ENCODE data around the gene PSME3IP1.

PSME3IP1 gene

DNA sequence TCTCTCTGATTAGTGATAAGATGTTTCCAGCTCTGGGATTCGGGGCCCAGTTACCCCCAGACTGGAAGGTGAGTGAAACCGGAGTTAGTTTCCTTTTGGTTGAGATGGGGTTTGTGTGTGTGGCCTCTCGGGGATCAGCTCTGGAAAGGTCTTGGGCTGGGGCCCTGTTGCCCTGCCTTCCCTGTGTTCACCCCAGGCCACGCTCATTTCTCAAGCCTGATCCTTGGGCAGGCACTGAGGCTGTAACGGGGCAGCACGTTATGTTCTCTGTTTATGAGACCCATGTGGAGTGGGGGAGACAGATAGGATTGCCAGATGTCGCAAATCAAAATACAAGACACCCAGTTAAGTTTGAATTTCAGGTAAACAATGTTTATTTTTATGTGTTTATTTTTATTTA lies 58.0 kb downstream of the PSME3IP1 start:
- H3K9ac ChIP-seq (ENCODE audit: low read depth in 1 of 2, low read length in 2 of 2), result no peak overlapping the region

DNA sequence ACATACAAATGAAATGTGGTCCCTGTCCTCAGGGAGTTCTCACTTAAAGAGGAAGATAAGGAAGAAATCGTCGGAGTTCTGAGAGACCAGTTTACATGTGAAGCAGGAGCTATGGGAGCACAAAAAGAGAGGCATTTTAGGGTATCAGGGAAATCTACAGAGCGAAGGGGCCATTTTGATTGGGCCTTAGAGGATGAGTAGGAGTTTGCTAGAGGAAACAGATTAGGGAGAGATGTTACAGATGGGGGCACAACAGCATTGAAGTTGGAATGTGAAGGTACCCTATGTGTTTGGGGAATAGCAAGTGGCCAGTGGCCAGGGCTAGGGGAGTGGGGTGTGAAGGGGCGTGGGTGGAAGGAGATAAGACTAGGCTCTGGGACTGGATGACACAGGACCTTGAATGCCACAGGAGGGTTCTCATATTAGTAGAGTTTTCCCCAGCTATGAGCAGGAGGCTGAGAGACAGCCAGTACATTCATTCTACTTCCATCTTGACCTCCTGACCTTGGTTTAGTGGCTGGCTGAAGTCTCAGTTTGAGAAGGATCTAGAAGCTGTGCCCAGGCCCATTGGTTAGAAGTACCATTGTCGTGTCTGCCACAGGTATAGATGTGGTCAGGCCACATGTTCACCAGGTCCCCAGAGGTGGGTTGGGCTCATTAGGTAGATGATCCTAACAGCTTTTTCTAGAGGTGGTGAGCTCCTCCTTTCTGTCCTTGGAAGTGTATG lies 58.6 kb downstream of the PSME3IP1 start:
- Histone ChIP-seq H3K9me3 (ENCODE audit: control insufficient read depth in 1 of 2, low read length in 2 of 2) (no peaks in the 10 kb centered on the region), H3K27ac (ENCODE audit: low read depth, low read length) (no peak overlapping the region), H3K27me3 (ENCODE audit: control insufficient read depth in 1 of 2, insufficient read depth in 2 of 2, low read length in 2 of 2) (no peaks in the 10 kb centered on the region), H3K9ac (ENCODE audit: low read depth in 1 of 2, low read length in 2 of 2) (no peak overlapping the region), H3K36me3 (ENCODE audit: control insufficient read depth in 1 of 2, insufficient read depth in 2 of 2, low read length in 2 of 2) (peaks cover 0 to under 1% of the 10 kb centered on the region in 2 donors), H3K4me1 (ENCODE audit: control insufficient read depth in 1 of 2, insufficient read depth in 2 of 2, low read length in 2 of 2) (peaks cover 8 to 11% of the 10 kb centered on the region in 2 donors), H3K4me3 (ENCODE audit: low read depth in 1 of 2, low read length in 2 of 2) (no peak overlapping the region)

More for the DNA sequence above, 58.0 kb downstream of the PSME3IP1 start:
- H3K36me3 ChIP-seq (ENCODE audit: control insufficient read depth in 1 of 2, insufficient read depth in 2 of 2, low read length in 2 of 2), result no peaks in the 10 kb centered on the region
- H3K9me3 ChIP-seq (ENCODE audit: control insufficient read depth in 1 of 2, low read length in 2 of 2), result no peaks in the 10 kb centered on the region
- no peak overlapping the region for H3K4me3 ChIP-seq (ENCODE audit: low read depth in 1 of 2, low read length in 2 of 2)
- no peaks in the 10 kb centered on the region for H3K27me3 ChIP-seq (ENCODE audit: control insufficient read depth in 1 of 2, insufficient read depth in 2 of 2, low read length in 2 of 2)
- peaks cover 12 to 14% of the 10 kb centered on the region in 2 donors for H3K4me1 ChIP-seq (ENCODE audit: control insufficient read depth in 1 of 2, insufficient read depth in 2 of 2, low read length in 2 of 2)
- no peak overlapping the region for H3K27ac ChIP-seq (ENCODE audit: low read depth, low read length)

DNA sequence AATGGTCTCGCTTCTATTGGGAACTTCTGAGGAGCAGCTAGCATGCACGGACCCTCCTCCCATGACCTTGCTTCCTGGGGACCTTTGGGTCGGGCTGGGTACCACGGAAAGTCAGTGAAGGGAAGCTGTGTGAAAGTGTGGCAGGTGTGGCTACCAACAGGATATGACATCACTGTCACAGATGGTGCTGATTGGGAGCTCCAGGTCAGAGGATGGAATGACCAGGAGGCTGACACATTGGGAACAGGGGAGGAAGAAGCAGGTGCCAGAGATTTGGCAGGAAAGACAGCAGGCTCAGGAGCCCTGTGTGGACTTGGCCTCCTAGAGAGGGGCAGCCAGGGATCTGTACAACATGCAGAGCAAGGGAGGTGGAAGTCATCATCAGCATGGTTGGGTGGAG lies 59.4 kb downstream of the PSME3IP1 start:
- Histone ChIP-seq H3K4me3 (ENCODE audit: low read depth in 1 of 2, low read length in 2 of 2) (no peak overlapping the region), H3K36me3 (ENCODE audit: control insufficient read depth in 1 of 2, insufficient read depth in 2 of 2, low read length in 2 of 2) (peaks cover 0 to 7% of the 10 kb centered on the region in 2 donors), H3K9me3 (ENCODE audit: control insufficient read depth in 1 of 2, low read length in 2 of 2) (no peaks in the 10 kb centered on the region), H3K4me1 (ENCODE audit: control insufficient read depth in 1 of 2, insufficient read depth in 2 of 2, low read length in 2 of 2) (peaks cover 0 to 3% of the 10 kb centered on the region in 2 donors), H3K9ac (ENCODE audit: low read depth in 1 of 2, low read length in 2 of 2) (no peak overlapping the region), H3K27me3 (ENCODE audit: control insufficient read depth in 1 of 2, insufficient read depth in 2 of 2, low read length in 2 of 2) (no peaks in the 10 kb centered on the region), H3K27ac (ENCODE audit: low read depth, low read length) (no peak overlapping the region)

DNA sequence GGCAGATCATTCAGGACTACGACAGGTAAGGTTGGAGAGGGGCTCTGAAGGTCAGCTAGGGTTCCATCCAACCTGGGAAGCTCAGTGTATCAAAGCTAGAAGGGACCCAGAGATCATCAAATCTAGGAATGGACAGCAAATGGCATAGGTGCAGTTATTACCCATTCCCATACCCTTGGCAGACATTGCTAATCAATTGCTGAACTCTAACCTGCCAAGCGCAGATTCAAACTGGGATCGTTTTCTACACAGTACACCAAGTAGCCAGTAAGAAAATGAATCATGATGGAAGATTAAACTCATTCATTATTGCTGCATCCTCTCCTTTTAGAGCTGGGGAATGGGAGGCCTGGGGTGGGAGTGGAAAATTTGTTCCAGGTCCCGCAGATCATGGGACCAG lies 59.9 kb downstream of the PSME3IP1 start:
- Histone ChIP-seq H3K4me1 (ENCODE audit: control insufficient read depth in 1 of 2, insufficient read depth in 2 of 2, low read length in 2 of 2) (no peaks in the 10 kb centered on the region), H3K27ac (ENCODE audit: low read depth, low read length) (no peak overlapping the region), H3K4me3 (ENCODE audit: low read depth in 1 of 2, low read length in 2 of 2) (no peak overlapping the region), H3K9ac (ENCODE audit: low read depth in 1 of 2, low read length in 2 of 2) (no peak overlapping the region), H3K27me3 (ENCODE audit: control insufficient read depth in 1 of 2, insufficient read depth in 2 of 2, low read length in 2 of 2) (no peaks in the 10 kb centered on the region), H3K9me3 (ENCODE audit: control insufficient read depth in 1 of 2, low read length in 2 of 2) (no peaks in the 10 kb centered on the region), H3K36me3 (ENCODE audit: control insufficient read depth in 1 of 2, insufficient read depth in 2 of 2, low read length in 2 of 2) (peaks cover 0 to 7% of the 10 kb centered on the region in 2 donors)

DNA sequence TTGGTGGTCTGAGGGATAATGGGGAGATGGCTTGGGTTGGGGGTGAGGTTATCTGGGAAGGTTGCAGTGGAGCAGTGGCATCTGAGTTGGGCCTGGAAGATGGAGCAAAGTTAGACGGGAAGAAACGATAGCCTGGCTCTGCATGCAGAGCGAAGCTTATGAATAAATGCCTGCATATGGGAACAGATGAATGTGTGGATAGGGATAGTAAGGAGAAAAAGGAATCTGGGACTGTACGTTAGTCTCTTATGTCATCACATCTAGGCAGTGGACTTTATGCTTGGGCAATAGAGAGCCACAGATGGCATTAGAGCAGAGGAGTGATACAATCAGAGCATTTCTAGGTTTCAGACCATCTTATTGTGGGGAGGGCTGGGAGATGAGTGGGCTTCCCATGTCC lies 60.5 kb downstream of the PSME3IP1 start:
- Histone ChIP-seq H3K27ac (ENCODE audit: low read depth, low read length) (no peak overlapping the region), H3K36me3 (ENCODE audit: control insufficient read depth in 1 of 2, insufficient read depth in 2 of 2, low read length in 2 of 2) (peaks cover 0 to 7% of the 10 kb centered on the region in 2 donors), H3K9me3 (ENCODE audit: control insufficient read depth in 1 of 2, low read length in 2 of 2) (no peaks in the 10 kb centered on the region), H3K4me3 (ENCODE audit: low read depth in 1 of 2, low read length in 2 of 2) (no peak overlapping the region), H3K4me1 (ENCODE audit: control insufficient read depth in 1 of 2, insufficient read depth in 2 of 2, low read length in 2 of 2) (no peaks in the 10 kb centered on the region), H3K27me3 (ENCODE audit: control insufficient read depth in 1 of 2, insufficient read depth in 2 of 2, low read length in 2 of 2) (no peaks in the 10 kb centered on the region), H3K9ac (ENCODE audit: low read depth in 1 of 2, low read length in 2 of 2) (no peak overlapping the region)

DNA sequence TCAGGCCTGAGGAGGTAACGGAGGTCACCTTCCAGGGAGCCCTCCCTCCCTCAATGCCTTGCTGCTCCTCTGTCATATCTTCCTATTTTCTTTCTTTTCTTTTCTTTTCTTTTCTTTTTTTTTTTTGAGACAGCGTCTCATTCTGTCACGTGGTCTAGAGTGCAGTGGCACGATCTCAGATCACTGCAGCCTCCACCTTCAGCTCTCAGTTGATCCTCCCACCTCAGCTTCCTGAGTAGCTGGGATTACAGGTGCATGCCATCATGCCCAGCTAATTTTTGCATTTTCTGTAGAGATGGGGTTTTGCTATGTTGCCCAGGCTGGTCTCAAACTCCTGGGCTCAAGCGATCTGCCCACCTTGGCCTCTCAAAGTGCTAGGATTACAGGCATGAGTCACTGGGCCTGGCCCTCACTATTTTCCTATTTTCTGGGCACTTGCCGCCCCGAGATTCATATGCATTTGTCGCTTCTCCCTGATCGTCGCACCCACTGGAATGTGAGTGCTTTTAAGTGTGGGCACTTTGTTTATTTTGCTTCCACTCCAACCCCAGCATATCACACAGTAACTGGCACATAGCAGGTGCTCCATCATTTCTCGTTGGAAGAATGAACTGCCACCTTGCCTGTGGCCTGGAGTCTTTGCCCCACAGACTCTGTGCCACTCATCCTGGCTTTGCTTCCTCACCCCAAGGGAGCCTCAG lies 61.7 kb downstream of the PSME3IP1 start:
- Histone ChIP-seq H3K4me3 (ENCODE audit: low read depth in 1 of 2, low read length in 2 of 2) (no peak overlapping the region), H3K9ac (ENCODE audit: low read depth in 1 of 2, low read length in 2 of 2) (no peak overlapping the region), H3K36me3 (ENCODE audit: control insufficient read depth in 1 of 2, insufficient read depth in 2 of 2, low read length in 2 of 2) (peaks cover 0 to 11% of the 10 kb centered on the region in 2 donors), H3K27me3 (ENCODE audit: control insufficient read depth in 1 of 2, insufficient read depth in 2 of 2, low read length in 2 of 2) (no peaks in the 10 kb centered on the region), H3K27ac (ENCODE audit: low read depth, low read length) (no peak overlapping the region), H3K4me1 (ENCODE audit: control insufficient read depth in 1 of 2, insufficient read depth in 2 of 2, low read length in 2 of 2) (no peaks in the 10 kb centered on the region), H3K9me3 (ENCODE audit: control insufficient read depth in 1 of 2, low read length in 2 of 2) (no peaks in the 10 kb centered on the region)

DNA sequence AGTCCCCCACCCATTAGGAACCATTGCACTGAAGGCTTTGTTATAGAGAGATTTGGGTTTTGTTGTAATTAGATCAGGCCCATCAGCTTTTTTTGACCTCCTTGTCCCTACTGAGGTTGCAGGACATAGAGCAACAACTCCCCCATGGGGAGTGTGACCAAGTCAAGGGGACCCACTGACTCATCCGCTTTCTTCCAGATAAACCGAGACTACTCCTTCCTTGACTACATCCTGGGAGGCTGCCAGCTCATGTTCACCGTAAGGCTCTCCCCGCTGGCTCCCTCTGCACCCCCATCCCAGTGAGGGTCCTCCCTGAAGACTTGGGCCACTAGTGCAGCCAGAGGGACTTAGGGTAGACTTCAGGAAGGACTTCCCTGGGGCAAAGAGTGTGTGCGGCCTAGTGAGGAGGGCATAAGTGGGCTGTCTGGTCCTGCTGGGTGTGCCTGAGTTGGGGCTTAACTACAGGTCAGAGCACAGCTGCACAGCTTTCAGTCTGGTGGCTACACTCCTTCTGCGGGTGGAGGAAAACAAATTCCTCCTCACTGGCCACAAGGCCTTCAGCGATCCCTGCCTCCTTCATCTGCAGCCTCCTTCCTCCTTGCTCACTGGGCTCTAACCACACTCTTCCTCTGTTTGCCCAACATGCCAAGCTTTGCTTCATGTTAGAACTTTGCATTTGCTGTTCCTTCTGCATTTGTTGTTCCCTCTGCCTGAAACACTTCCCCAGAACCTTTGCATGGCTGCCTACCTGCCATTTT lies 62.4 kb downstream of the PSME3IP1 start:
- Histone ChIP-seq H3K9me3 (ENCODE audit: control insufficient read depth in 1 of 2, low read length in 2 of 2) (no peaks in the 10 kb centered on the region), H3K36me3 (ENCODE audit: control insufficient read depth in 1 of 2, insufficient read depth in 2 of 2, low read length in 2 of 2) (peaks cover 0 to 12% of the 10 kb centered on the region in 2 donors), H3K27me3 (ENCODE audit: control insufficient read depth in 1 of 2, insufficient read depth in 2 of 2, low read length in 2 of 2) (no peaks in the 10 kb centered on the region), H3K9ac (ENCODE audit: low read depth in 1 of 2, low read length in 2 of 2) (no peak overlapping the region), H3K4me3 (ENCODE audit: low read depth in 1 of 2, low read length in 2 of 2) (no peak overlapping the region), H3K4me1 (ENCODE audit: control insufficient read depth in 1 of 2, insufficient read depth in 2 of 2, low read length in 2 of 2) (no peaks in the 10 kb centered on the region), H3K27ac (ENCODE audit: low read depth, low read length) (no peak overlapping the region)

DNA sequence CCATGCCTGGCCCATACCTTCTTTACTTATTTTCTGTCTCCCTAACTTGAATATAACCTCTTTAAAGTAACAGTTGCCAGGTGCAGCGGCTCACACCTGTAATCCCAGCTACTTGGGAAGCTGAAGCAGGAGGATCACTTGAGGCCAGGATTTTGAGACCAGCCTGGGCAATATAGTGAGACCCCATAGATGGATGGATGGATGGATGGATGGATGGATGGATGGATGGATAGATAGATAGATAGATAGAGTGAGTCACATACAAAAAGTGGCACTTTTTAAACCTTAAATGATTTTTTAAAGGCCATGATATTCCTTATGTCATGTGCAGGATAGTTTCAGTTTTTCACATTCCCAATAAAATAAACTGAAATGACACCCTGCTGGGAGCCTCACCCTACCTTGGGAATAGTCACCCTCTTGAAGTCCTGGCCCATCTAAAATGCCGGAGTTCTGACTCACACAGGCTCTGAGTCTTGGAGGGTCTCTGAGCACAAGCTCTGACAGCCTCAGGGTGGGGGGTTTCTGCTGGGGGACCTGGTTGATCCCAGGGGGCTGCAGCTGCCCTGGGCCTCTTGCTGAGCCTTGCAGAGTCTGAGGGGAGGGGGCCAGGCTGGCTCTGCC lies 67.3 kb downstream of the PSME3IP1 start:
- no peaks in the 10 kb centered on the region for H3K9me3 ChIP-seq (ENCODE audit: control insufficient read depth in 1 of 2, low read length in 2 of 2)
- no peak overlapping the region for H3K27ac ChIP-seq (ENCODE audit: low read depth, low read length)
- H3K27me3 ChIP-seq (ENCODE audit: control insufficient read depth in 1 of 2, insufficient read depth in 2 of 2, low read length in 2 of 2), result no peaks in the 10 kb centered on the region
- no peak overlapping the region for H3K9ac ChIP-seq (ENCODE audit: low read depth in 1 of 2, low read length in 2 of 2)
- no peaks in the 10 kb centered on the region for H3K4me1 ChIP-seq (ENCODE audit: control insufficient read depth in 1 of 2, insufficient read depth in 2 of 2, low read length in 2 of 2)
- H3K4me3 ChIP-seq (ENCODE audit: low read depth in 1 of 2, low read length in 2 of 2), result no peak overlapping the region
- peaks cover 0 to 14% of the 10 kb centered on the region in 2 donors for H3K36me3 ChIP-seq (ENCODE audit: control insufficient read depth in 1 of 2, insufficient read depth in 2 of 2, low read length in 2 of 2)

DNA sequence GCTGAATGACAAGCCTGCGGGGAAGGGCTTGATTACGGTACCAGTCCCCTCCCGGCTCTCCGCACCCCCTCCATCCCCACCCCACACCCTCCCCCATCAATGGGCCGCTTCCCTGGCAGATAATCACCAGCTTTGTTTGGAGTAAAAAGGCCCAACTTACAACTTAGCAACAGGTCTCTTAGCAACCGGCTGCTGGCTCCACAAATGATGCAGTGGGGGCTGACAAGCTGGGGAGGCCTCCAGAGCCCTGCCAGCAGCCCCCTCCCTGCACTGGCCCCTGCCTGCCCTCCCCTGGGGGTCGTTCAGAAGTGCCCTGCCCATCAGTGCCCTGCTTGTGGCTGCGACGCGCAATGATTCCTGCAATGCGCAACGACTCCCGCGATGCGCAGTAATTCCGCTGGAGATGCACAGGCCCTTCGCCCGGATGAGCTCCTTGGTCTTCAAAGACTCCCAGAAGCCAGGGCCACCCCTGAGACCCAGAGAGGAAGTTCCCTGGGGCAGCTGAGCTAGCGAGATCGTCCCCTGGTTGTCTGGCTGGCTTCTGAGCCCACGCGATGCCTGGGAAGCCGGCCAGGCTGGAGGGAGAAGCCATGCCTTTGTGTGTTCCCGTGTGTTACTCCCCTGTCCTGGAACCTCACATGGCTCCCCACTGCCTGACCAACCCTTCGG lies 70.2 kb downstream of the PSME3IP1 start:
- no peaks in the 10 kb centered on the region for H3K4me1 ChIP-seq (ENCODE audit: control insufficient read depth in 1 of 2, insufficient read depth in 2 of 2, low read length in 2 of 2)
- H3K27me3 ChIP-seq (ENCODE audit: control insufficient read depth in 1 of 2, insufficient read depth in 2 of 2, low read length in 2 of 2), result no peaks in the 10 kb centered on the region
- peaks cover 0 to 7% of the 10 kb centered on the region in 2 donors for H3K36me3 ChIP-seq (ENCODE audit: control insufficient read depth in 1 of 2, insufficient read depth in 2 of 2, low read length in 2 of 2)
- no peak overlapping the region for H3K27ac ChIP-seq (ENCODE audit: low read depth, low read length)
- no peak overlapping the region for H3K9ac ChIP-seq (ENCODE audit: low read depth in 1 of 2, low read length in 2 of 2)
- H3K4me3 ChIP-seq (ENCODE audit: low read depth in 1 of 2, low read length in 2 of 2), result no peak overlapping the region
- H3K9me3 ChIP-seq (ENCODE audit: control insufficient read depth in 1 of 2, low read length in 2 of 2), result no peaks in the 10 kb centered on the region
